OCI-LY3 (cell line): ENCODE measurements around the gene MISP.

ENCODE experiments used
- H2AFZ ChIP-seq: fragments of 200-600, 300-600 bp; shearing (Covaris generic); 2 replicates; pipeline ENCODE4 v1.6.0; 2014; ENCODE audit warnings: antibody characterized with exemption, low read depth, low read length
- H3K27ac ChIP-seq: fragments of 200-600, 300-600 bp; sonication (generic); 2 replicates; pipeline ENCODE4 v1.5.1; 2014; ENCODE audit warnings: mild to moderate bottlenecking, low read length, moderate library complexity, mixed read lengths
- H3K27me3 ChIP-seq: fragments of 200-600, 300-600 bp; sonication (generic); 2 replicates; pipeline ENCODE4 v1.6.1; 2014; ENCODE audit warnings: low read depth, low read length, mixed read lengths
- H3K36me3 ChIP-seq: fragments of 200-600, 300-600 bp; sonication (generic); replicated peaks from 2 replicates; pipeline ENCODE3; 2014; ENCODE audit warnings: low read depth, low read length, mixed read lengths
- H3K4me1 ChIP-seq: fragments of 300-600, 200-600 bp; sonication (generic); 2 replicates; pipeline ENCODE4 v1.6.1; 2014; ENCODE audit warnings: low read length, mixed read lengths
- H3K4me2 ChIP-seq: fragments of 200-600, 300-600 bp; sonication (generic); 2 replicates; pipeline ENCODE4 v1.6.1; 2014; ENCODE audit warnings: low read length, mixed read lengths
- H3K4me3 ChIP-seq: fragments of 300-600, 200-600 bp; sonication (generic); 2 replicates; pipeline ENCODE4 v1.5.1; 2014; ENCODE audit warnings: antibody characterized with exemption, mild to moderate bottlenecking, low read length, moderate library complexity
- H3K79me2 ChIP-seq: fragments of 300-600, 200-600 bp; shearing (Covaris generic); 2 replicates; pipeline ENCODE4 v1.6.1; 2014; ENCODE audit warnings: mild to moderate bottlenecking, low read length, mixed read lengths
- H3K9ac ChIP-seq: fragments of 300-600, 200-600 bp; shearing (Covaris generic); 2 replicates; pipeline ENCODE4 v1.6.0; 2014; ENCODE audit warnings: mild to moderate bottlenecking, low read length, moderate library complexity
- H3K9me3 ChIP-seq: fragments of 200-600, 300-600 bp; shearing (Covaris generic); 2 replicates; pipeline ENCODE4 v1.6.1; 2014; ENCODE audit warnings: low read length, mixed read lengths; ENCODE audit not compliant: insufficient read depth
- H4K20me1 ChIP-seq: fragments of 200-600, 300-600 bp; sonication (generic); 2 replicates; pipeline ENCODE4 v1.6.1; 2016; ENCODE audit warnings: low read length, mixed read lengths; ENCODE audit not compliant: insufficient read depth
- CTCF ChIP-seq: fragments of 200-600, 300-600 bp; sonication (generic); IDR thresholded peaks from 2 replicates; pipeline ENCODE4 v1.5.1; 2014; ENCODE audit warnings: antibody characterized with exemption, low read length, low read depth
- EZH2phosphoT487 ChIP-seq: fragments of 200-600 bp; shearing (Covaris generic); IDR thresholded peaks from 2 replicates; pipeline ENCODE4 v1.6.1; 2018; ENCODE audit warnings: antibody characterized with exemption, mixed run types, low read depth

The MISP gene

GRCh38 chr19:776549-776948 lies 25.6 kb downstream of the MISP start:
- no peaks in the 10 kb centered on the region for H3K9me3 ChIP-seq
- H3K27ac ChIP-seq = no peak overlapping the region
- H3K4me1 ChIP-seq = no peaks in the 10 kb centered on the region
- H3K36me3 ChIP-seq = no peaks in the 10 kb centered on the region
- no peaks in the 10 kb centered on the region for H4K20me1 ChIP-seq
- no peaks in the 10 kb centered on the region for H3K27me3 ChIP-seq
- H3K4me3 ChIP-seq = no peak overlapping the region
- no peak overlapping the region for H2AFZ ChIP-seq
- no peaks in the 10 kb centered on the region for H3K79me2 ChIP-seq
- H3K9ac ChIP-seq = no peak overlapping the region
- H3K4me2 ChIP-seq = no peak overlapping the region
- no peak for TF ChIP-seq EZH2phosphoT487
- TF ChIP-seq CTCF = no peak

- Histone ChIP-seq H4K20me1 (no peaks in the 10 kb centered on the region), H3K27me3 (no peaks in the 10 kb centered on the region), H3K9ac (no peak overlapping the region), H3K79me2 (no peaks in the 10 kb centered on the region), H3K27ac (no peak overlapping the region), H2AFZ (no peak overlapping the region), H3K36me3 (no peaks in the 10 kb centered on the region), H3K4me1 (no peaks in the 10 kb centered on the region), H3K9me3 (no peaks in the 10 kb centered on the region), H3K4me3 (no peak overlapping the region), H3K4me2 (no peak overlapping the region)
- TF ChIP-seq EZH2phosphoT487 (no peak), CTCF (no peak)
Measured at GRCh38 chr19:778910-779653, 28.2 kb downstream of the MISP start.

GRCh38 chr19:780935-781334 lies 30.0 kb downstream of the MISP start:
- Histone ChIP-seq H3K4me2 (no peak overlapping the region), H3K9ac (no peak overlapping the region), H3K27ac (no peak overlapping the region), H3K4me1 (no peaks in the 10 kb centered on the region), H4K20me1 (no peaks in the 10 kb centered on the region), H3K9me3 (no peaks in the 10 kb centered on the region), H3K27me3 (no peaks in the 10 kb centered on the region), H2AFZ (no peak overlapping the region), H3K79me2 (no peaks in the 10 kb centered on the region), H3K36me3 (no peaks in the 10 kb centered on the region), H3K4me3 (no peak overlapping the region)
- TF ChIP-seq EZH2phosphoT487 (no peak), CTCF (no peak)

- Histone ChIP-seq H3K4me2 (no peak overlapping the region), H3K27ac (no peak overlapping the region)
Measured at GRCh38 chr19:781800-782184, 30.9 kb downstream of the MISP start.

More at GRCh38 chr19:781800-782184, 30.9 kb downstream of the MISP start:
- Histone ChIP-seq H4K20me1 (no peaks in the 10 kb centered on the region), H3K4me3 (no peak overlapping the region), H3K36me3 (no peaks in the 10 kb centered on the region), H3K27me3 (no peaks in the 10 kb centered on the region), H2AFZ (no peak overlapping the region), H3K9ac (no peak overlapping the region), H3K79me2 (no peaks in the 10 kb centered on the region), H3K9me3 (no peaks in the 10 kb centered on the region), H3K4me1 (no peaks in the 10 kb centered on the region)
- TF ChIP-seq EZH2phosphoT487 (no peak), CTCF (no peak)
